ENCODE data around the gene CCND3. TPM values are rescaled to one million over a fixed set of nuclear protein-coding genes. Genes with fewer than 3 reads are reported as not detected.
A peak's percentile ranks its signal among the peaks of the same experiment; 100 is the strongest.

CCND3 gene
- polyA plus RNA-seq, 2 of the 4 experiments (the other 2 are of a cell fraction), result 112 to 228 TPM

GRCh38 chr6:41967312-41968287 lies 26.0 kb upstream of the CCND3 start:
- CTCF ChIA-PET, result interaction anchor here (0.8 to 2.8 kb wide), 7 partner anchors 8 to 182 kb away, joined by 3 to 11 read pairs (median 4); partner anchors contain the start of genes BYSL and MED20
- peak; percentile 44 to 97 for DNase-seq (ENCODE audit: low read depth in 1 of 2, low spot score in 1 of 2)
- POLR2A ChIA-PET, result interaction anchor here (0.8 to 2.8 kb wide), 5 partner anchors 25 to 180 kb away, joined by 3 to 12 read pairs (median 4); partner anchors contain the start of genes CCND3 and TOMM6
- Histone ChIP-seq H3K4me3 (peak overlapping the region; percentile 18; the same call in 1 of the 3 replicates), H3K4me1 (peaks cover 79% of the 10 kb centered on the region), H3K4me2 (peak overlapping the region; percentile 80), H3K27ac (peak overlapping the region; percentile 95 to 97), H3K9me3 (no peaks in the 10 kb centered on the region)
- ATAC-seq, result peak; percentile 85 to 91
- FAIRE-seq, result no peak
- WGBS (ENCODE audit: missing lambda C conversion rate), result 4% methylated on average over 7 of the region's 7 CpGs
- TF ChIP-seq CTCF (IDR thresholded peaks at IDR 0.05) (no peak), HES2 (IDR thresholded peaks at IDR 0.05) (0 out of 2 replicates have a peak, but pooled peaks have one; percentile 5), BCL3 (IDR thresholded peaks at IDR 0.05) (0 out of 3 replicates have a peak, but pooled peaks have one; percentile 60), CEBPB (IDR thresholded peaks at IDR 0.05) (peak; percentile 44 to 78; a peak in 3 of 4 replicates), PHF8 (IDR thresholded peaks at IDR 0.05; ENCODE audit: borderline replicate concordance, low read depth) (no peak), NPAS2 (CRISPR knock-in tag; IDR thresholded peaks at IDR 0.05; ENCODE audit: borderline replicate concordance) (no peak), MAFK (IDR thresholded peaks at IDR 0.05; ENCODE audit: partially characterized antibody) (peak; percentile 99), HMGXB4 (CRISPR knock-in tag; IDR thresholded peaks at IDR 0.05; ENCODE audit: borderline replicate concordance) (no peak), CBX2 (IDR thresholded peaks at IDR 0.05; ENCODE audit: borderline replicate concordance, low read depth) (no peak), ESRRA (IDR thresholded peaks at IDR 0.05; ENCODE audit: borderline replicate concordance, low read length) (no peak), JUN (IDR thresholded peaks at IDR 0.05) (peak; percentile 89), FOSL2 (IDR thresholded peaks at IDR 0.05) (no peak; the same call in 1 of the 2 replicates), FOSL2 (CRISPR knock-in tag; IDR thresholded peaks at IDR 0.05) (peak; percentile 62), HOXB13 (CRISPR knock-in tag; IDR thresholded peaks at IDR 0.05; ENCODE audit: low read depth) (0 out of 2 replicates have a peak, but pooled peaks have one; percentile 38), NFE2L2 (conservative IDR thresholded peaks at IDR 0.05; ENCODE audit: low read length) (peak; percentile 75), CHD2 (IDR thresholded peaks at IDR 0.05; ENCODE audit: low read length, partially characterized antibody) (no peak), GATA3 (IDR thresholded peaks at IDR 0.05; ENCODE audit: borderline replicate concordance) (peak; percentile 93), POLR2AphosphoS2 (conservative IDR thresholded peaks at IDR 0.05; ENCODE audit: low read length) (no peak), ZNF302 (CRISPR knock-in tag; IDR thresholded peaks at IDR 0.05) (no peak), ELK1 (IDR thresholded peaks at IDR 0.05; ENCODE audit: low read depth, low read length) (no peak), ATOH8 (CRISPR knock-in tag; IDR thresholded peaks at IDR 0.05; ENCODE audit: low read depth) (peak; percentile 70; the same call in 1 of the 2 replicates), JUNB (IDR thresholded peaks at IDR 0.05) (peak; percentile 47), HOXA7 (CRISPR knock-in tag; IDR thresholded peaks at IDR 0.05) (0 out of 2 replicates have a peak, but pooled peaks have one; percentile 51), E2F6 (IDR thresholded peaks at IDR 0.05; ENCODE audit: borderline replicate concordance, low read depth) (no peak), SMC3 (IDR thresholded peaks at IDR 0.05) (peak; percentile 27; the same call in 1 of the 3 replicates), MAX (IDR thresholded peaks at IDR 0.05) (no peak; the same call in 1 of the 2 replicates), EHMT2 (IDR thresholded peaks at IDR 0.05; ENCODE audit: low read depth) (no peak), EHF (CRISPR knock-in tag; IDR thresholded peaks at IDR 0.05) (peak; percentile 91), EP300 (IDR thresholded peaks at IDR 0.05) (peak; percentile 90 to 97; a peak in 4 of 5 replicates), BHLHE40 (IDR thresholded peaks at IDR 0.05; ENCODE audit: low read depth, low read length) (no peak)

Data from A549 (cell line).